A549 (cell line): ENCODE results near the gene CHTOP.
A peak's percentile ranks its signal among the peaks of the same experiment; 100 is the strongest.

Experiments
- CBX8 ChIP-seq: fragments of 200-600 bp; sonication (generic); IDR thresholded peaks from 2 replicates; pipeline ENCODE4 v1.6.1; 2016
- CTCF ChIP-seq: fragments of >200 bp; sonication (Bioruptor Twin); formaldehyde crosslinking; IDR thresholded peaks from 3 replicates; pipeline ENCODE4 v1.5.1; 2016
- EP300 ChIP-seq, 2 experiments: fragments of >200 bp; sonication (Bioruptor Twin); formaldehyde crosslinking; IDR thresholded peaks; 2 replicates in 1 of 2; 3 replicates in 1 of 2; pipeline ENCODE4 v1.6.1; 2016 to 2017
- HDAC2 ChIP-seq: fragments of 200-600 bp; sonication (generic); IDR thresholded peaks from 2 replicates; pipeline ENCODE4 v1.6.1; 2016
- HOXA7 ChIP-seq: fragments of 250-450 bp; sonication (Bioruptor Pico); IDR thresholded peaks from 2 replicates; pipeline ENCODE4 v1.5.0; 2020; ENCODE audit warnings: mild to moderate bottlenecking, moderate library complexity
- JUNB ChIP-seq: fragments of >200 bp; sonication (Bioruptor Twin); formaldehyde crosslinking; IDR thresholded peaks from 2 replicates; pipeline ENCODE4 v1.6.1; 2016
- KDM1A ChIP-seq: fragments of 200-600 bp; sonication (generic); IDR thresholded peaks from 2 replicates; pipeline ENCODE4 v1.6.1; 2016; ENCODE audit warnings: low read depth, mild to moderate bottlenecking
- KDM5A ChIP-seq: fragments of 200-600 bp; sonication (generic); IDR thresholded peaks from 2 replicates; pipeline ENCODE4 v1.6.1; 2016; ENCODE audit warnings: antibody characterized with exemption, mild to moderate bottlenecking
- POLR2A ChIP-seq: IDR thresholded peaks from 2 replicates; pipeline ENCODE4 v1.6.1; 2012; ENCODE audit warnings: mild to moderate bottlenecking, low read length
- POLR2AphosphoS2 ChIP-seq: conservative IDR thresholded peaks from 2 replicates; pipeline ENCODE4 v1.6.1; 2012; ENCODE audit warnings: low read length, improper control_type of control experiment, inconsistent platforms
- RAD21 ChIP-seq, 2 experiments: fragments of >200 bp in 1 of 2; sonication (Bioruptor Twin) in 1 of 2; formaldehyde crosslinking in 1 of 2; IDR thresholded peaks in 1 of 2; conservative IDR thresholded peaks in 1 of 2; 2 replicates in 1 of 2; 3 replicates in 1 of 2; pipeline ENCODE4 v1.6.1; 2012 to 2018; ENCODE audit warnings: inconsistent platforms in 1 of 2
- SMC3 ChIP-seq: fragments of >200 bp; sonication (Bioruptor Twin); formaldehyde crosslinking; IDR thresholded peaks from 3 replicates; pipeline ENCODE4 v1.6.1; 2018; ENCODE audit warnings: inconsistent platforms
- SREBF2 ChIP-seq: fragments of 450-650 bp; IDR thresholded peaks from 2 replicates; pipeline ENCODE4 v1.6.1; 2014; ENCODE audit warnings: mild to moderate bottlenecking, moderate library complexity
- USF2 ChIP-seq: fragments of 450-650 bp; IDR thresholded peaks from 2 replicates; pipeline ENCODE4 v1.6.1; 2014; ENCODE audit warnings: antibody characterized with exemption

- TF ChIP-seq RAD21 (conservative IDR thresholded peaks at IDR 0.05 in 1 of 2, IDR thresholded peaks at IDR 0.05 in 1 of 2): peak; percentile 54 to 72
- peak; percentile 75 for TF ChIP-seq POLR2A
- TF ChIP-seq EP300 (IDR thresholded peaks at IDR 0.05): no peak
- TF ChIP-seq SMC3: peak; percentile 69
- TF ChIP-seq CTCF: peak; percentile 73
- no peak for TF ChIP-seq JUNB
- no peak for TF ChIP-seq HOXA7 (CRISPR knock-in tag)
- no peak for TF ChIP-seq USF2
- no peak for TF ChIP-seq CBX8
- TF ChIP-seq KDM1A: no peak
- TF ChIP-seq SREBF2: no peak
- TF ChIP-seq KDM5A: no peak
- no peak for TF ChIP-seq HDAC2
- TF ChIP-seq POLR2AphosphoS2: no peak
Measured at GRCh38 chr1:153626904-153627714, 6.8 kb upstream of the CHTOP start, which contains the start of gene S100A13.
